Osteoblast (primary cell): ENCODE results near the gene RASSF4. TPM values are rescaled to one million over a fixed set of nuclear protein-coding genes. Genes with fewer than 3 reads are reported as not detected.
A peak's percentile ranks its signal among the peaks of the same experiment; 100 is the strongest.

Experiments used
- DNase-seq: peaks from one replicate; pipeline ENCODE4 v3.0.0; 2011; ENCODE audit warnings: low spot score, mixed read lengths; ENCODE audit not compliant: insufficient read length; ENCODE audit errors: missing footprints
- H2AFZ ChIP-seq: 2 replicates; pipeline ENCODE4 v1.6.0; 2011; ENCODE audit warnings: mild to moderate bottlenecking, low read length
- H3K27ac ChIP-seq: 2 replicates; pipeline ENCODE4 v1.5.1; 2011; ENCODE audit warnings: mild to moderate bottlenecking, low read depth, low read length, moderate library complexity
- H3K27me3 ChIP-seq: 2 replicates; pipeline ENCODE4 v1.6.0; 2012; ENCODE audit warnings: mild to moderate bottlenecking, control low read depth, inconsistent platforms, low read length, moderate library complexity; ENCODE audit not compliant: insufficient read depth
- H3K36me3 ChIP-seq: 2 replicates; pipeline ENCODE4 v1.5.1; 2011; ENCODE audit warnings: mild to moderate bottlenecking, low read length, control low read depth, moderate library complexity; ENCODE audit not compliant: insufficient read depth
- H3K4me1 ChIP-seq: 2 replicates; pipeline ENCODE4 v1.5.1; 2011; ENCODE audit warnings: mild to moderate bottlenecking, low read length, control low read depth, moderate library complexity; ENCODE audit not compliant: insufficient read depth
- H3K4me2 ChIP-seq: 2 replicates; pipeline ENCODE4 v1.6.0; 2011; ENCODE audit warnings: mild to moderate bottlenecking, low read length; ENCODE audit not compliant: insufficient read depth
- H3K4me3 ChIP-seq: fragments of 200-600 bp; sonication (generic); 3 replicates; pipeline ENCODE4 v1.5.1; 2012; ENCODE audit warnings: mild to moderate bottlenecking, low read length, inconsistent platforms; ENCODE audit not compliant: insufficient read depth
- H3K79me2 ChIP-seq: 2 replicates; pipeline ENCODE4 v1.6.0; 2012; ENCODE audit warnings: mild to moderate bottlenecking, low read length, control low read depth, inconsistent platforms; ENCODE audit not compliant: insufficient read depth
- H3K9me3 ChIP-seq: 2 replicates; pipeline ENCODE4 v1.5.1; 2011; ENCODE audit warnings: low read depth, low read length, control low read depth
- H4K20me1 ChIP-seq: 2 replicates; pipeline ENCODE4 v1.6.0; 2012; ENCODE audit warnings: mild to moderate bottlenecking, low read length, control low read depth; ENCODE audit not compliant: insufficient read depth
- CTCF ChIP-seq: IDR thresholded peaks from 2 replicates; pipeline ENCODE4 v1.5.1; 2011; ENCODE audit warnings: mild to moderate bottlenecking, low read depth, low read length, moderate library complexity; ENCODE audit errors: extremely low read depth
- total RNA-seq: library from RNA; depleted of rRNA; stranded (reverse); fragments of >200 nt; gene quantifications from 2 replicates; pipeline ENCODE4 v1.2.3, GENCODE V29; 2012

The RASSF4 gene
- total RNA-seq, 1 donor: 4.0 TPM

- H4K20me1 ChIP-seq: no peaks in the 10 kb centered on the region
- H3K27ac ChIP-seq: no peak overlapping the region
- peaks cover 16% of the 10 kb centered on the region for H3K4me1 ChIP-seq
Observed at GRCh38 chr10:44986179-44986578, 26.6 kb downstream of the RASSF4 start.

GRCh38 chr10:44986670-44987069, 27.1 kb downstream of the RASSF4 start:
- Histone ChIP-seq H2AFZ (no peak overlapping the region), H3K4me2 (no peak overlapping the region), H3K4me1 (peaks cover 11% of the 10 kb centered on the region), H3K4me3 (no peak overlapping the region), H3K79me2 (no peaks in the 10 kb centered on the region), H3K36me3 (no peaks in the 10 kb centered on the region), H3K27ac (no peak overlapping the region), H3K27me3 (no peaks in the 10 kb centered on the region), H3K9me3 (no peaks in the 10 kb centered on the region), H4K20me1 (no peaks in the 10 kb centered on the region)
- no peak for TF ChIP-seq CTCF
- DNase-seq: peak; percentile 47

More at GRCh38 chr10:44986179-44986578, 26.6 kb downstream of the RASSF4 start:
- Histone ChIP-seq H3K36me3 (no peaks in the 10 kb centered on the region), H3K4me3 (no peak overlapping the region), H3K4me2 (no peak overlapping the region), H2AFZ (no peak overlapping the region), H3K9me3 (no peaks in the 10 kb centered on the region), H3K79me2 (no peaks in the 10 kb centered on the region), H3K27me3 (no peaks in the 10 kb centered on the region)
- DNase-seq: no peak
- no peak for TF ChIP-seq CTCF

GRCh38 chr10:44988957-44989585, 29.5 kb downstream of the RASSF4 start:
- Histone ChIP-seq H3K79me2 (no peaks in the 10 kb centered on the region), H4K20me1 (no peaks in the 10 kb centered on the region), H3K4me1 (peaks cover 6% of the 10 kb centered on the region), H3K9me3 (no peaks in the 10 kb centered on the region), H3K27ac (no peak overlapping the region), H2AFZ (no peak overlapping the region), H3K36me3 (no peaks in the 10 kb centered on the region), H3K4me3 (no peak overlapping the region), H3K27me3 (no peaks in the 10 kb centered on the region), H3K4me2 (no peak overlapping the region)
- DNase-seq: no peak
- TF ChIP-seq CTCF: no peak

- H3K79me2 ChIP-seq: no peaks in the 10 kb centered on the region
- no peaks in the 10 kb centered on the region for H3K27me3 ChIP-seq
- DNase-seq: no peak
- H3K27ac ChIP-seq: no peak overlapping the region
- no peak for TF ChIP-seq CTCF
- no peak overlapping the region for H3K4me2 ChIP-seq
- no peak overlapping the region for H3K4me3 ChIP-seq
- no peaks in the 10 kb centered on the region for H3K36me3 ChIP-seq
- H3K9me3 ChIP-seq: no peaks in the 10 kb centered on the region
- H3K4me1 ChIP-seq: peaks cover 12% of the 10 kb centered on the region
- H4K20me1 ChIP-seq: no peaks in the 10 kb centered on the region
- no peak overlapping the region for H2AFZ ChIP-seq
Observed at GRCh38 chr10:44989597-44990301, 30.1 kb downstream of the RASSF4 start.
